ENCODE measurements around the gene STXBP4.

- TF ChIP-seq CTCF (IDR thresholded peaks at IDR 0.05), result no peak
- no peak for TF ChIP-seq POLR2A (IDR thresholded peaks at IDR 0.05)
Observed at GRCh38 chr17:55174133-55174532, 205.6 kb downstream of the STXBP4 start.
